Measurements from ENCODE around the gene IQCE.
"Not testable (repeated sequence)": the region's sequence is repeated elsewhere in the genome, so short reads cannot be mapped to it uniquely, and the experiment has no call there.

Gene IQCE

DNA sequence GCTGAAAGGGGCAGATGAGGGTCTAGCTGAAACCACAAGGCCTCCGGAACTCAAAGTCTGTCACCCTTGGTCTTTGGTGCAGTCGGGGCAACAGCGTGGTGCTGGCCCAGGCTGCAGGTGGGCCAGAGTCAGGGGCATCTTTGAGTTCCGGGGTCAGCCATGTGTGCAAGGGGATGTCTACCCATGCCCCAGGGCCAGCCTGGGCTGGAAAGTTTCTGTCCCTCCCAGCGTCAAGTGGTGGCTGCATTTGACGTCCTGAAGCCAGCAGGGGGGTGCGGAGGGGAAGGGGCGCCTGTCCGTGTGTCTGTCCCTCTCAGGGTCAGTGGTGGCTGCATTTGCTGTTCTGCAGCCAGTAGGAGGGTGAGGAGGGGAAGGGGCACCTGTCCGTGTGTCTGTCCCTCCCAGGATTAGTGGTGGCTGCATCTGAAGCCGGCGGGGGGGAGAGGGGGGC is 4.1 kb upstream of the IQCE start:
- H3K36me3 ChIP-seq (ENCODE audit: control insufficient read depth in 5 of 5, insufficient read depth in 5 of 5, low read length in 5 of 5), result peaks cover 2 to 5% (median 3%) of the 10 kb centered on the region in 5 donors
- H3K27me3 ChIP-seq (ENCODE audit: control insufficient read depth in 5 of 5, insufficient read depth in 4 of 5, low read length in 5 of 5), result no peaks in the 10 kb centered on the region
- H3K27ac ChIP-seq (ENCODE audit: low read depth, low read length), result no peak overlapping the region
- peak overlapping the region; percentile 74 to 88 (median 81) for H3K4me3 ChIP-seq (ENCODE audit: low read depth in 1 of 5, low read length in 5 of 5)
- H3K4me1 ChIP-seq (ENCODE audit: control insufficient read depth in 5 of 5, insufficient read depth in 5 of 5, low read length in 5 of 5), result peaks cover 3 to 35% (median 32%) of the 10 kb centered on the region in 5 donors
- no peaks in the 10 kb centered on the region for H3K9me3 ChIP-seq (ENCODE audit: control insufficient read depth in 5 of 5, low read length in 5 of 5)
- H3K9ac ChIP-seq (ENCODE audit: low read length in 5 of 5), result peak overlapping the region in 4 of 5 donors; percentile 65 to 85 (median 81)

DNA sequence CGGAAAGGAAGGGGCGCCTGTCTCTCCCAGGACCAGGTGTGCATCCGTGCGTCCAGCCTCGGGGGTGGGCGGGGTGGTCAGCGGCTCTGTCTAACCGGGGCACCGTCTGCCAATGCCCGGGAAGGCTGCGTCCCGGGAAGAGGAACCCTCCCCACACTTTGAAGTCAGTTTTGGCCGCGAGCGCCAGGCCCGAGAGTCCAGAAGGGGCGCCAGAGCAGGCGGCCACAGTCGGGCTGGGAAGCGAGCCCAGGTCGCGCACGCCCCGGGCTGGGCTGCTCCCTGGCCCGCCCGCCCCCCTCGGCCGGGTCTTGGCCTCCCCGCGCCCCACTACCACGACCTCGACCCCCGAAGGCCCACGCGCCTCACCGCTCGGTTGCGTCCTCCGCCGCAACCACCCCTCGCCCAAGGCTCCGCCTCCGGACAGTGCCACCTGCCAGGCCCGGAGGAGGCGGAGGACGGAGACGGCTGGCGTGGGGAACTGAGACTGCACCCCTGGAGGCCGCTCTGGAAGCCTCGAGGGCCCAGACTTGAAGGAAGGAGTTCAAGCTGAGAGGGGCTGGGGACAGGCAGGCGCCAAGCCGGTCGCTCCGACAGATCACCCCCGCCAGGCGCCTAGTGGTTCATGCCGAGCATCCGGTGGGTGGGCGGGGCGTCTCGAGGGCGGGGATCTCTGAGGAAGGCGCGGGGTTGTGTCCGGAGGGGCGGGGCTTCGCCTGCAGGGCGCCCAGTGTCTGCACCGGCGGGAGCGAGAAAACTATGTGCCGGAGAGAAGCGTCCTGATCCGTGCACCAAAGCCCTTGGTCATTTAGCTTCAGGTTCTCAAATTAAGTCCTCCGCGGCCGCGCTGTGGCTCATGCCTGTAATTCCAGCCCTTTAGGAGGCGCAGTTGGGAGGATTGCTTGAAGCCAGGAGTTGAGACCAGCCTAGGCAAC is 3.4 kb upstream of the IQCE start, which contains the start of gene BRAT1:
Gene BRAT1, minus strand, starts transcription at position 404 of the 932 bp plus-strand sequence. CDS start 1,093 bp downstream, outside the sequence.
- no peaks in the 10 kb centered on the region for H3K9me3 ChIP-seq (ENCODE audit: control insufficient read depth in 5 of 5, low read length in 5 of 5)
- no peaks in the 10 kb centered on the region for H3K27me3 ChIP-seq (ENCODE audit: control insufficient read depth in 5 of 5, insufficient read depth in 4 of 5, low read length in 5 of 5)
- peak within 1 kb of the TSS; percentile 90 for H3K27ac ChIP-seq (ENCODE audit: low read depth, low read length)
- H3K9ac ChIP-seq (ENCODE audit: low read length in 5 of 5), result peak within 1 kb of the TSS; percentile 28 to 95 (median 84)
- peak within 1 kb of the TSS; percentile 74 to 88 (median 81) for H3K4me3 ChIP-seq (ENCODE audit: low read depth in 1 of 5, low read length in 5 of 5)
- H3K4me1 ChIP-seq (ENCODE audit: control insufficient read depth in 5 of 5, insufficient read depth in 5 of 5, low read length in 5 of 5), result peaks cover 7 to 41% (median 39%) of the 10 kb centered on the region in 5 donors
- peaks cover 2 to 4% (median 3%) of the 10 kb centered on the region in 5 donors for H3K36me3 ChIP-seq (ENCODE audit: control insufficient read depth in 5 of 5, insufficient read depth in 5 of 5, low read length in 5 of 5)

DNA sequence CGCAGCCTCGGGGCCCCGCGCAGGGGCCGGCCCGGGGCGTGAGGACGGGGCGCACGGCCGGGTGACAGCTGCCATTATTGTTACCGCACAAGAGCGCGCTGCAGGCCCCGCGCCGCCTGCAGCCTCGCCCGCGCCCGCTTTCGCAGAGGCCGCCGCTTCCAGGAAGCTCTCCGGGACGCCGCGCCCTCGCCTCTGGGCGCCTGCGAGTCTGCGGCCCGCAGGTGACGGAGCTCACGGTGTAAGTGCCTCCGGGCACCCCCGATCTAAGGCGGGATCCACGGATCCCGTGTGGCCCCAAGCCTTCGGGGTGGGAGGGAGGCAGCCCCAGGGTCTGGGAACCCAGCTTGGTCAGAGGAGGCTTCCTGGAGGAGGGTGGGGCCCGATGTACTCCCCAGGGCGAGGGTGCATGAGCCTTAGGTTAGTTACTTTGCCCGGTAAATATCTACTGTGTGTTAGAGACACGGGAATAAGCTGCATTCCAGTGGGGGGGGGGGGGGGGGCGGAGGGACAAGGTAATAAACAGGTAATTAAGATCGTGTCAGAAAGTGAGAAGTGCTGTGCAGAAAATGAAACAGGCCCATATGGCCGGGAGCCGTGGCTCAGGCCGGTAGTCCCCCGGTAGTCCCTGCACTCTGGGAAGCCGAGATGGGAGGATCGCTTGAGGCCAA is 638 bp downstream of the IQCE start:
- peaks cover 7 to 31% (median 27%) of the 10 kb centered on the region in 5 donors for H3K4me1 ChIP-seq (ENCODE audit: control insufficient read depth in 5 of 5, insufficient read depth in 5 of 5, low read length in 5 of 5)
- H3K27me3 ChIP-seq (ENCODE audit: control insufficient read depth in 5 of 5, insufficient read depth in 4 of 5, low read length in 5 of 5), result no peaks in the 10 kb centered on the region
- peaks cover 0 to 4% (median 2%) of the 10 kb centered on the region in 5 donors for H3K36me3 ChIP-seq (ENCODE audit: control insufficient read depth in 5 of 5, insufficient read depth in 5 of 5, low read length in 5 of 5)
- no peaks in the 10 kb centered on the region for H3K9me3 ChIP-seq (ENCODE audit: control insufficient read depth in 5 of 5, low read length in 5 of 5)
- H3K27ac ChIP-seq (ENCODE audit: low read depth, low read length), result no peak overlapping the region
- peak overlapping the region in 4 of 5 donors; percentile 66 to 88 (median 79) for H3K9ac ChIP-seq (ENCODE audit: low read length in 5 of 5)
- peak overlapping the region; percentile 55 to 87 (median 76) for H3K4me3 ChIP-seq (ENCODE audit: low read depth in 1 of 5, low read length in 5 of 5)

GRCh38 chr7:2563955-2564354 is 5.2 kb downstream of the IQCE start:
- not testable (repeated sequence) for H3K27ac ChIP-seq (ENCODE audit: low read depth, low read length); H3K4me3 ChIP-seq (ENCODE audit: low read depth in 1 of 5, low read length in 5 of 5); H3K36me3 ChIP-seq (ENCODE audit: control insufficient read depth in 5 of 5, insufficient read depth in 5 of 5, low read length in 5 of 5); H3K27me3 ChIP-seq (ENCODE audit: control insufficient read depth in 5 of 5, insufficient read depth in 4 of 5, low read length in 5 of 5); H3K9ac ChIP-seq (ENCODE audit: low read length in 5 of 5); H3K9me3 ChIP-seq (ENCODE audit: control insufficient read depth in 5 of 5, low read length in 5 of 5)
- peaks cover 4 to 33% (median 27%) of the 10 kb centered on the region in 5 donors for H3K4me1 ChIP-seq (ENCODE audit: control insufficient read depth in 5 of 5, insufficient read depth in 5 of 5, low read length in 5 of 5)

DNA sequence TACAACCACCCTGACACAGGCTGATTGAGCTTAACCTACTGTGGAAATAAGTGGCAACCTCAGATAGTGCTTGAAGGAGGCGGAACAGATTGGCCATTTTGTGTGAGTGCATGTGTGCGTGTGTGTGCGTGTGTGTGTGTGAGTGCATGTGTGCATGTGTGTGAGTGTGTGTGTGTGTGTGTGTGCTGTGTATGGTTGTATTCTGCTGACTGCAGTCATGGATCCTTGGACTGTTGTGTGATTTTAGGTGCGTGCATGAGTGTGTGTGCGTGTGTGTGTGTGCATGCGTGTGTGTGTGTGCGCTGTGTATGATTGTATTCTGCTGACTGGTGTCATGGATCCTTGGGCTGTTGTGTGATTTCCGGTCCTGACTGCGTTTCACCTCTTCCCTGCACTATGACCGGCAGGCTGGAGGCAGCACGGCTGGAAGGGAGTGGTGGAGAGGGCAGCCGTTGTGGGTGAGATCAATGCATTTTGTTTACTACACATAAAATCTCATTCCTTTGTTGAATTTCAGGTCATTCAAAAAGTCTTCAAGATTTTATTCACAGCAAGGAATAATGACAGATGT is 6.3 kb downstream of the IQCE start:
- H3K27ac ChIP-seq (ENCODE audit: low read depth, low read length), result no peak overlapping the region
- no peaks in the 10 kb centered on the region for H3K27me3 ChIP-seq (ENCODE audit: control insufficient read depth in 5 of 5, insufficient read depth in 4 of 5, low read length in 5 of 5)
- no peaks in the 10 kb centered on the region for H3K9me3 ChIP-seq (ENCODE audit: control insufficient read depth in 5 of 5, low read length in 5 of 5)
- H3K4me1 ChIP-seq (ENCODE audit: control insufficient read depth in 5 of 5, insufficient read depth in 5 of 5, low read length in 5 of 5), result peaks cover under 1 to 24% (median 19%) of the 10 kb centered on the region in 5 donors
- no peak overlapping the region for H3K4me3 ChIP-seq (ENCODE audit: low read depth in 1 of 5, low read length in 5 of 5)
- H3K9ac ChIP-seq (ENCODE audit: low read length in 5 of 5), result no peak overlapping the region
- peaks cover 0 to 7% (median 3%) of the 10 kb centered on the region in 5 donors for H3K36me3 ChIP-seq (ENCODE audit: control insufficient read depth in 5 of 5, insufficient read depth in 5 of 5, low read length in 5 of 5)

DNA sequence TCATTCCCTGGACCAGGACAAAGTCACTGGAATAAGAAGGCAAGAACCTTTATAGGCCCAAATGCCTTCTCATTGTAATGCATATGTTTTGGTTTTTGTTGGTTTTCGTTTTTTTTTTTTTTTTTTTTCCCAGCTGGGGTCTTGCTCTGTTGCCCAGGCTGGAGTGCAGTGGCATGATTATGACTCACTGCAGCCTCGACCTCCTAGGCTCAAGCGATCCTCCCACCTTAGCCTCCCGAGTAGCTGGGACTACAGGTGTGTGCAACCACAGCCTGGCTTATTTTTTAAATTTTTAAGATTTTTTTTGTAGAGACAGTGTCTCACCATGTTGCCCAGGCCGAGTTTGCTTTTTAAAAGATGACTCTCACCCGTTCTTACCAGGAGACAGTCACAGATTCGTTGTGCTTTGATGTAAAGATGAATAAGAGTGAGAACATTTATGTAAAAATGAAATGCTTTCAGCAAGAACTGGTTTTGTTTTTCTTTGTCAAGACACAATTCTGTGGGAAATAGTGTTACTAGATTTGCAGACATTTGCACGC is 7.6 kb downstream of the IQCE start:
- Histone ChIP-seq H3K9ac (ENCODE audit: low read length in 5 of 5) (no peak overlapping the region), H3K27ac (ENCODE audit: low read depth, low read length) (no peak overlapping the region), H3K4me1 (ENCODE audit: control insufficient read depth in 5 of 5, insufficient read depth in 5 of 5, low read length in 5 of 5) (peaks cover 0 to 22% (median 15%) of the 10 kb centered on the region in 5 donors), H3K4me3 (ENCODE audit: low read depth in 1 of 5, low read length in 5 of 5) (peak overlapping the region in 2 of 5 donors; percentile 45 to 66), H3K27me3 (ENCODE audit: control insufficient read depth in 5 of 5, insufficient read depth in 4 of 5, low read length in 5 of 5) (no peaks in the 10 kb centered on the region), H3K36me3 (ENCODE audit: control insufficient read depth in 5 of 5, insufficient read depth in 5 of 5, low read length in 5 of 5) (peaks cover 0 to 8% (median 3%) of the 10 kb centered on the region in 5 donors), H3K9me3 (ENCODE audit: control insufficient read depth in 5 of 5, low read length in 5 of 5) (no peaks in the 10 kb centered on the region)

GRCh38 chr7:2566890-2567678 is 8.3 kb downstream of the IQCE start:
- Histone ChIP-seq H3K36me3 (ENCODE audit: control insufficient read depth in 5 of 5, insufficient read depth in 5 of 5, low read length in 5 of 5) (peaks cover 0 to 15% (median 6%) of the 10 kb centered on the region in 5 donors), H3K27ac (ENCODE audit: low read depth, low read length) (no peak overlapping the region), H3K9ac (ENCODE audit: low read length in 5 of 5) (no peak overlapping the region), H3K9me3 (ENCODE audit: control insufficient read depth in 5 of 5, low read length in 5 of 5) (no peaks in the 10 kb centered on the region), H3K27me3 (ENCODE audit: control insufficient read depth in 5 of 5, insufficient read depth in 4 of 5, low read length in 5 of 5) (no peaks in the 10 kb centered on the region), H3K4me3 (ENCODE audit: low read depth in 1 of 5, low read length in 5 of 5) (peak overlapping the region; percentile 35 to 66 (median 45)), H3K4me1 (ENCODE audit: control insufficient read depth in 5 of 5, insufficient read depth in 5 of 5, low read length in 5 of 5) (peaks cover 0 to 22% (median 15%) of the 10 kb centered on the region in 5 donors)

DNA sequence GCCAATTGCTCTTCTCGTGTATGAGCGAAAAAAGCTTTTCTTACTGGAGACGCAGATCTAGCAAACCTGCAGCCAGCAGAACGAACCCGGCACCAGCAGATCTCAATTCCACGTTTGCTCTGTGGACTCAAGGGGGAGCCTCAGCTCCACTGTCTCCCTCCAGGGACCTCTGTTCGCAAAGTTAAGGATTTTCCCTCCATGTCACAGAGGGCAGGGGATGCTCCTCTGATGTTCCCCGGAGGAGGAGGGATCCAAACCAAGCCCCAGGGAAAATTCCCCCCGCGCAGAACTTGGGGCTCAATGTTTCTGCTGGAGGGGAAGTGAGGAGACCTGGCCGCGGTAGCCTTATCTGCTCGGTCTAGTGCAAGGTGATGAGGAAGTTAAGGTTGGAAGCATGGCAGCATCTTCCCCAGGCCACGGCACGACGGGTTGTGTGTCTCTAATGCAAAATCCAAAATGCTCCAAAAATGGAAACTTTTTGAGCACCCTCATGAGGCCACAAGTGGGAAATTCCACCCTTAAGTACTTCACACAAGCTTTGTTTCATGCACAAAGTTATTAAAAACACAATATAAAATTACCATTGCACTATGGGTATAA is 9.0 kb downstream of the IQCE start:
- H3K9me3 ChIP-seq (ENCODE audit: control insufficient read depth in 5 of 5, low read length in 5 of 5), result no peaks in the 10 kb centered on the region
- H3K27me3 ChIP-seq (ENCODE audit: control insufficient read depth in 5 of 5, insufficient read depth in 4 of 5, low read length in 5 of 5), result no peaks in the 10 kb centered on the region
- H3K9ac ChIP-seq (ENCODE audit: low read length in 5 of 5), result no peak overlapping the region
- H3K4me3 ChIP-seq (ENCODE audit: low read depth in 1 of 5, low read length in 5 of 5), result peak overlapping the region in 3 of 5 donors; percentile 11 to 48 (median 45)
- H3K27ac ChIP-seq (ENCODE audit: low read depth, low read length), result no peak overlapping the region
- H3K4me1 ChIP-seq (ENCODE audit: control insufficient read depth in 5 of 5, insufficient read depth in 5 of 5, low read length in 5 of 5), result peaks cover 0 to 22% (median 15%) of the 10 kb centered on the region in 5 donors
- peaks cover under 1 to 21% (median 10%) of the 10 kb centered on the region in 5 donors for H3K36me3 ChIP-seq (ENCODE audit: control insufficient read depth in 5 of 5, insufficient read depth in 5 of 5, low read length in 5 of 5)
